GM19240 (cell line): Measurements from ENCODE around the gene TUBB3.
A peak's percentile ranks its signal among the peaks of the same experiment; 100 is the strongest.
"Not testable (repeated sequence)": the region's sequence is repeated elsewhere in the genome, so short reads cannot be mapped to it uniquely, and the experiment has no call there.

Source experiments
- DNase-seq: peaks from one replicate; pipeline ENCODE4 v3.0.0; 2011; ENCODE audit warnings: low spot score; ENCODE audit not compliant: insufficient read length

TUBB3 gene

GRCh38 chr16:89964201-89964600 is 41.1 kb downstream of the TUBB3 start:
- no peak for DNase-seq

- DNase-seq = no peak
Observed at GRCh38 chr16:89965447-89966225, 42.5 kb downstream of the TUBB3 start.

- DNase-seq = no peak
Observed at GRCh38 chr16:89966756-89967155, 43.6 kb downstream of the TUBB3 start.

- DNase-seq = not testable (repeated sequence)
Observed at GRCh38 chr16:89967436-89967835, 44.3 kb downstream of the TUBB3 start.

GRCh38 chr16:89968074-89968473 is 44.9 kb downstream of the TUBB3 start:
- not testable (repeated sequence) for DNase-seq

- DNase-seq = no peak
Observed at GRCh38 chr16:89969741-89970410, 46.7 kb downstream of the TUBB3 start.

- DNase-seq = no peak
Observed at GRCh38 chr16:89971495-89972243, 48.5 kb downstream of the TUBB3 start.

GRCh38 chr16:89972244-89973234 is 49.4 kb downstream of the TUBB3 start:
- DNase-seq = peak; percentile 100

GRCh38 chr16:89973235-89973634 is 50.1 kb downstream of the TUBB3 start:
- no peak for DNase-seq

GRCh38 chr16:89973654-89974335 is 50.7 kb downstream of the TUBB3 start:
- DNase-seq = no peak

GRCh38 chr16:89974870-89975269 is 51.7 kb downstream of the TUBB3 start:
- DNase-seq = no peak

- no peak for DNase-seq
Observed at GRCh38 chr16:89981414-89981813, 58.3 kb downstream of the TUBB3 start.

GRCh38 chr16:89982318-89982717 is 59.2 kb downstream of the TUBB3 start:
- no peak for DNase-seq

GRCh38 chr16:89983536-89983935 is 60.4 kb downstream of the TUBB3 start:
- no peak for DNase-seq

GRCh38 chr16:89984216-89984615 is 61.1 kb downstream of the TUBB3 start:
- DNase-seq = no peak

GRCh38 chr16:89985219-89985618 is 62.1 kb downstream of the TUBB3 start:
- DNase-seq = no peak
